ENCODE measurements around the gene COX6B1.

GRCh38 chr19:35612559-35613321 is 35.4 kb upstream of the COX6B1 start, which contains the start of gene HAUS5:
- TF ChIP-seq CTCF (conservative IDR thresholded peaks at IDR 0.05 in 1 of 2, IDR thresholded peaks at IDR 0.05 in 1 of 2; ENCODE audit: extremely low read depth in 1 of 2, insufficient read depth in 1 of 2, low read depth in 1 of 2, low read length in 2 of 2) (no peak), EZH2 (IDR thresholded peaks at IDR 0.05; ENCODE audit: borderline replicate concordance, low read length) (no peak)
